Spleen (tissue), 7 donors: ENCODE results near the gene EFR3B.

Experiments
- CTCF ChIP-seq, 11 experiments: fragments of 200-600 bp in 7 of 11; fragments of 450-650 bp in 4 of 11; sonication (generic) in 4 of 11; IDR thresholded peaks in 8 of 11; conservative IDR thresholded peaks in 3 of 11; 1 replicate in 7 of 11; 2 replicates in 4 of 11; pipeline versions ENCODE4 v1.4.0 to v1.8.0; 2016 to 2021; ENCODE audit warnings: antibody characterized with exemption in 11 of 11, inconsistent platforms in 4 of 11, mild to moderate bottlenecking in 1 of 11
- POLR2A ChIP-seq, 3 donors: fragments of 450-650 bp; IDR thresholded peaks; one replicate each; pipeline ENCODE4 v1.5.1; 2017; ENCODE audit warnings: antibody characterized with exemption in 3 of 3, mild to moderate bottlenecking in 1 of 3
- donor health status: DM: no; HTN: no; CAD: no; lungs with moderate emphysema.
- donor health status: DM: no; HTN: no; CAD: no.
- donor health status: DM: no; HTN: no; CAD: no.

- TF ChIP-seq POLR2A (IDR thresholded peaks at IDR 0.05), result no peak
- TF ChIP-seq CTCF (IDR thresholded peaks at IDR 0.05 in 8 of 11, conservative IDR thresholded peaks at IDR 0.05 in 3 of 11), result no peak
Measured at GRCh38 chr2:25025229-25026007, 16.5 kb upstream of the EFR3B start.
